RPMI8226 (cell line): ENCODE measurements around the gene CFHR1.
"Not testable (repeated sequence)": the region's sequence is repeated elsewhere in the genome, so short reads cannot be mapped to it uniquely, and the experiment has no call there.

ENCODE experiments used
- DNase-seq: peaks from one replicate; pipeline ENCODE4 v3.0.0-alpha.2; 2015

The CFHR1 gene

DNA sequence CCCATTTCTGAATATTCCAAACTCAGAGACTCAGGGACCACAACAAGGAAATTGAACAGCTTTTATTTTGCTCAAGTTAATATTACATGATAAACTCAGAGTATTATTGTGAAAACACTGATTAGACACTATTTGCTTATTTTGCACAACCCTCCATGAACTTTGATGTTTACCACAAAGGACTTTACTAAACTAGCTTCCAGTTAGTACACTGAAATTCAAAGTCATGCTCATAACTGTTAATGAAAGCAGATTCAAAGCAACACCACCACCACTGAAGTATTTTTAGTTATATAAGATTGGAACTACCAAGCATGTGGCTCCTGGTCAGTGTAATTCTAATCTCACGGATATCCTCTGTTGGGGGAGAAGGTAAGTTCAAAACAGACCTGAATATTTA lies at the start of gene CFHR1:
Gene CFHR1, plus strand, starts transcription at position 201 of the 400 bp plus-strand sequence. Its CDS starts 114 bp downstream, at position 315.
- not testable (repeated sequence) for DNase-seq

DNA sequence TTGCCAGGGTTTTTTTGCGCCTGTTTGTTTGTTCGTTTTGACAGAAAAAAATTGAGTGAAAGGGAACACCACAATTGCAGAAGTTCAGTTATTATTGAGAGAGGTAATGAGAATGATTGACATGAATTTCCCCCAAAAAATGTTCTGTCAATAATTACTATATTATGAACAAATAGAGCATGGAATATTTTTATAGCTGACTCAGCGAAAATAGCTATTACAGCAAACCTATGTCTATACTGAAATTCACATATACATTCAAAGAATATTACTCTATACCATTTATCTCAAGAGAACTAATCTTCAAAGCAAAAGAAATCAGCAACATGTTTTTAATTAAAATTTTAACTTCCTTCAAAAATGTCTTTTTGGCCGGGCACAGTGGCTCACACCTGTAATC lies 49.7 kb upstream of the CFHR1 start:
- not testable (repeated sequence) for DNase-seq

DNA sequence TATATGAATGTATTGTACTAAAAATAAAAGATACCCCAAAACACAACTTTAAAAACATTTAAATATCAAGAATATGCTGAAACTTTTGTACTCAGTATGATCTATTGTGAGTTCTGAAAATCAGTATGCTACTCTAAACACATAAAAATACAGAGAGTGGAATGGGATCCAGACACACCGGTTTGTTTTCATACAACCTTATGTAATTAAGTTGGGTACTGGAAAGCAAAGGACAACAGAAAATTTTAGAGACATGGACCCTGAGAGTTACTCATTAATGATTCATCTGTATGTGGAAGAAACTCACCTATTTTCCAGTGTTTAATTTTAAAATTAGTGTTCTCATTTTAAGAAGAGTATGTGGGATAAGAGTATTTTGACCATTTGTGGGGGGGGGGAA lies 45.8 kb upstream of the CFHR1 start:
- no peak for DNase-seq

DNA sequence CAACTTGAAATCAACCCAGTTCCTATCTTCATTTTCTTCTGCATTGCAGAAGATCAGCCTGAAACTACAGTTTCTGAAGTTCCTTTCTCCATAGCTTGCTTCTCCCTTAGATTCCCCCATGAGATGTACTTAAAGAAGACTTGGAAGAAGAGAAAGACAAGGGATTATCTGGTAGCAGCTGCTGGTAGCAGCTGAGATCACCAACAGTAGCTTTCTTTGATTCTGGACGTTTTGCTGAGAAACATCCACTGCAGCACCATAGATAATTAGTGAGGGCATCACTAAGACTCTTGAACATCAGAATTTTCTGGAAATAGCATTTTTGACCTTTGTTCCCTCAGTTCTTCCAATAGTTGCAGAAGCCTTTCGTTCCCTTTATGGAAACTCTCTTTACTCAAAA lies 45.4 kb upstream of the CFHR1 start:
- DNase-seq = no peak

DNA sequence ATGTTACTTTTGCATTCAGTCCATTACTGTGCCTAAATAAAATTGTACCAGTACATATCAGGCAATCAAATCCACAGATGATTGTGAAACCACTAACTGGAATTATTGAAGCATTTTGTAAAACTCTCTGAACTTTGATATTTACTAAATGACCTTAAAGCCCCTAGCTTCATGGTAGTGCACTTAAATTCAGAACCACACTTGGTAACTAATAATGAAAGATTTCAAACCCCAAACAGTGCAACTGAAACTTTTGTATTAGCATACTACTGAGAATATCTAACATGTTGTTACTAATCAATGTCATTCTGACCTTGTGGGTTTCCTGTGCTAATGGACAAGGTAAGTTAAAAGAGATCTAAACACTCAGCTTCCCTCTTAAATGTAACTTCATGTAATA lies 44.9 kb upstream of the CFHR1 start, which contains the start of gene CFHR3:
Gene CFHR3, plus strand, starts transcription at position 238 of the 400 bp plus-strand sequence. Its CDS starts 47 bp downstream, at position 285.
- no peak for DNase-seq

DNA sequence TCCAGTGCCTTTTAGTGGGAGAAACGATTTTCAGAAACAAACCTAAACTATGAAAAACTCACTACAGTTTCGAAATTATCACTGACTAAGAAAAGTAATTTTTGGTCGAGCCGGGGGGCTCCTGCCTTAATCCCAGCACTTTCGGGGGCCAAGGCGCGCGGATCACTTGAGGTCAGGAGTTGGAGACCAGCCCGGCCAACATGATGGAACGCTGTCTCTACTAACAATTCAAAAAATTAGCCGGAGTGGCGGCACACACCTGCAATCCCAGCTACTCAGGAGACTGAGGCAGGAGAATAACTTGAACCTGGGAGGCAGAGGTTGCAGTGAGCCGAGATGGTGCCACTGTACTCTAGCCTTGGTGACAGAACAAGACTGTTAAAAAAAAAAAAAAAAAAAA lies 41.9 kb upstream of the CFHR1 start:
- no peak for DNase-seq

DNA sequence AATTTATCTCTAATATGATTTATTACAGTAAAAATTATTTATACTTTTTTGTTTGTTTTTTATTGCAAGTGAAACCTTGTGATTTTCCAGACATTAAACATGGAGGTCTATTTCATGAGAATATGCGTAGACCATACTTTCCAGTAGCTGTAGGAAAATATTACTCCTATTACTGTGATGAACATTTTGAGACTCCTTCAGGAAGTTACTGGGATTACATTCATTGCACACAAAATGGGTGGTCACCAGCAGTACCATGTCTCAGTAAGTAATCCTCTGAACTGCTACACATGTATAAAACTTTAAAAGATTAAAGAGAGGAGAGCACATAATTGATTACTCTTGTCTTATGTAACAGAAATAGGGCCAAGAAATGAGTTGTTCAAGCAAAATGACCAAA lies 40.4 kb upstream of the CFHR1 start:
- no peak for DNase-seq

DNA sequence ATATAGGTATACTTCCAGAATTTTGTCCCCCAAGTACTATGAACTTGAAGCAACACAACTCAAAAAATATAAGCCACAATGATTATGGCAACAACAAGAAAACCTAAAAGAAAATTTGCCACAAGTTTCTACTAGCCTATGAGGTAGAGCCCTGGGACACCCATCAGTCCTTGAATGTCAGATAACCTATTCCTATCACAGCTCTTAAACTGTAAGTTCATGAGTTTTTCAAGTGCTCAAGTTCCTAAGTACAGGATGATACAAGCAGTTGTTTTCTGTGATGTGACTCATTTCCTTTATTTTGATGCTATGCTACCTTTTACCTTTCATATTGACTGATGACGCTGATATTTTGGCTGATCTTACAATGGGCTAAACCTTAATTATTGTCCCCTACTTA lies 28.3 kb upstream of the CFHR1 start:
- DNase-seq = not testable (repeated sequence)

DNA sequence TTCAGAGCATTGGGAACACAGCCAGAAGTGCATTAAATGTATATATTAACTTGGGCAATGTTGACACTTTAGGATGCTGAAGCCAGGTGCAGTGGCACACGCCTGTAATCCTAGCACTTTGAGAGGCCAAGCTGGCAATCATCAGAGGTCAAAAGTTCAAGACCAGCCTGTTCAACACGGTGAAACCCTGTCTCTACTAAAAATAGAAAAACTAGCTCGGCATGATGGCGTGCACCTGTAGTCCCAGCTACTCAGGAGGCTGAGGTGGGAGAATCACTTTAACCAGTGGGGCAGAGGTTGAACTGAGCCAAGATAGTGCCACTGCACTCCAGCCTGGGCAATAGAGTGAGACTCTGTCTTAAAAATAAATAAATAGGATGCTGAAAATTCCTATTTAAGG lies 25.4 kb upstream of the CFHR1 start:
- not testable (repeated sequence) for DNase-seq

DNA sequence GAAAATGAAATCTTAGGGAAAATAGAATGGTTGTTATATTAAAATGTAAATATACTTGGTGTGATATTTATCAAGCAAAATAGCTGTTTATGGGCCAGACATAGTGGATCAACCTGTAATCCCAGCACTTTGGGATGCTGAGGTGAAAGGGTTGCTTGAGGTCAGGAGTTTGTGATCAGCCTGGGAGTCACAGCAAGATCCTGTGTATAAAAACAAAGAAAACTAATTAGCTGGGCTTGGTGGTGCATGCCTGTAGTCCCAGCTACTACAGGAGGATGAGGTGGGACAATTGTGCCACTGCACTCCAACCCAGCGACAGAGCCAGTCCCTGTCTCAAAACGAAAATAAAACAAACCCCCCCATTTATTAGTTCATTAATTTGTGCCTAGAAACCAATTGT lies 21.6 kb upstream of the CFHR1 start:
- no peak for DNase-seq

DNA sequence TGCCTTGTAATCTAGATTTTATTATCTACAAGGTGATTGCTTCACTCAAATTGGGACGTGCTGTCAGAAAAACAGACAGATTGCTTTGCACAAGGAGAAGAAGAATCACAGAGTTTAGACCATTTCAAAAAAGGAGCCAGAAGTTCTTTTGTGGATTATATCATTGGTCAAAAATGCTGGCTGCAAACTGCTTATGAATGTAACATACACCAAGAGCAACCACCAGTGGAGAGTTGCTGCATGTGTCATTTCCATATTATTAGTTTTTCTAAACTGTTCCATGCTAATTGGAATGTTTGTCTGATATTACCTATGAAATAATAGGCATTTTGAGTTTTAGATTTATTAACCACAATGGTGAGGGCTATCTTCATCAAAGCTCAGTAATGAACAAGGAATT lies 17.6 kb upstream of the CFHR1 start:
- DNase-seq = not testable (repeated sequence)

DNA sequence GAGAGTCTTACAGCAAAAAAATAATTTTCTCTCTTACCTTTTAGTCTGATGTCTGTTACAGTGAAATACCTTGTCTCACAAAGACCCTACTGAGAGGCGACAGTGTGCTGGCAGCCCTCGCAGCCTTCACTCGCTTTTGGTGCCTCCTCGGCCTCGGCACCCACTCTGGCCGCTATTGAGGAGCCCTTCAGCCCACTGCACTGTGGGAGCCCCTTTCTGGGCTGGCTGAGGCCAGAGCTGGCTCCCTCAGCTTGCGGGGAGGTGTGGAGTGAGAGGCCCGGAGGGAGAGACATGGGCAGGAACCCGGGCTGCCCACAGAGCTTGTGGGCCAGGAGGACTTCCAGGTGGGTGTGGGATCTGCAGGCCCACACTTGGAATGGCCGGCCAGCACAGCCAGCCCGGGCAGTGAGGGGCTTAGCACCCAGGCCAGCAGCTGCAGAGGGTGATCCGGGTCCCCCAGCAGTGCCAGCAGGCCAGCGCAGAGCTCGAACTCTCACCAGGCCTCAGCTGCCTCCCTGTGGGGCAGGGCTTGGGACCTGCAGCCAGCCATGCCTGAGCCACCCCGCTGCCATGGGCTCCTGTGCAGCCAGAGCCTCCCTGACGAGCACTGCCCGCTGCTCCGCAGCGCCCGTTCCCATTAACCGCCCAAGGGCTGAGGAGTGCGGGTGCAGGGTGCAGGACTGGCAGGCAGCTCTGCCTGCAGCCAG lies 10.8 kb upstream of the CFHR1 start:
- DNase-seq = no peak

DNA sequence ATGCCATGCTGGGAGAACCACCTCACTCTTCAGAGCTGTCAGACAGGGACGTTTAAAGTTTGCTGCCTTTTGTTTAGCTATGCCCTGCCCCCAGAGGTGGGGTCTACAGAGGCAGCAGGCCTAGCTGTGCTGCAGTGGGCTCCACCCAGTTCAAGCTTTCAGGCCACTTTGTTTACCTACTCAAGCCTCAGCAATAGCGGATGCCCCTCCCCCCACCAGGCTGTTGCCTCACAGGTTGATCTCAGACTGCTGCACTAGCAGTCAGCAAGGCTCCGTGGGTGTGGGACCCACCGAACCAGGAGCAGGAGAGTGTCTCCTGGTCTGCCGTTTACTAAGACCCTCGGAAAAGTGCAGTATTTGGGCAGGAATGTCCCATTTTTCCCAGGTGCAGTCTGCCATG lies 2.1 kb upstream of the CFHR1 start:
- not testable (repeated sequence) for DNase-seq

DNA sequence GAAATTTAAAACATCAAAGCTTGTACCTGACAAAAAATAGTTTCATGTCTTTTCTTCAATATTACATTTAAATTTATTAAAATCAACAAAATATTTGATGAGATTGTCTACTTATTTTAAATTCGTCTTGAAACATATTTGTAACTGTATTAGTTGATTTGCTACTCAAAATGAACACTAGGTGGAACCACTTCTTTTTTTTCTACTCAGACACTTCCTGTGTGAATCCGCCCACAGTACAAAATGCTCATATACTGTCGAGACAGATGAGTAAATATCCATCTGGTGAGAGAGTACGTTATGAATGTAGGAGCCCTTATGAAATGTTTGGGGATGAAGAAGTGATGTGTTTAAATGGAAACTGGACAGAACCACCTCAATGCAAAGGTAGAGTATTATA lies 8.3 kb downstream of the CFHR1 start:
- not testable (repeated sequence) for DNase-seq

DNA sequence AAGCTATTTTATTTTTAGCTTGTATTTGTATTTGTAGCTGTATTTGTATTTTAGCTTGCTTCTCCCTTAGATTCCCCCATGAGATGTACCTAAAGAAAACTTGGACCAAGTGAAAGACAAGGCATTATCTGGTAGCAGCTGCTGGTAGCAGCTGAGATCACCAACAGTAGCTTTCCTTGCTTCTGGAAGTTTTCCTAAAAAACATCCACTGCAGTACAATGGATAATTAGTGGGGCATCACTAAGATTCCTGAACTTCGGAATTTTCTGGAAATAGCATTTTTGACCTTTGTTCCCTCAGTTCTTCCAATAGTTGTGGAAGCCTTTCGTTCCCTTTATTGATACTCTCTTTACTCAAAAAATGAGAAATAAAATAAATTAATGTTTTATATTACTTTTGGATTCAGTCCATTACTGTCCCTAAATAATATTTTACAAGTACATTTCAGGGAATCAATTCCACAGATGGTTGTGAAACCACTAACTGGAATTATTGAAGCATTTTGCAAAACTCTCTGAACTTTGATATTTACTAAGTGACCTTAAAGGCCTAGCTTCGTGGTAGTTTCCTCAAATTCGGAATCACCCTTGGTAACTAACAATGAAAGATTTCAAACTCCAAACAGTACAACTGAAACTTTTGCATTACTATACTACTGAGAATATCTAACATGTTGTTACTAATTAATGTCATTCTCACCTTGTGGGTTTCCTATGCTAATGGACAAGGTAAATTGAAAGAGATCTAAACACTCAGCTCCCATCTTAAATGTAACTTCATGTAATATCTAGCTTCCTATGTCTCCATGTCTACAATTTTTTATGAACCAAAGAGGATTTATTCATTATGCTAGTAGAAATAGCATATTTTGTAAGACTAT lies 30.3 kb downstream of the CFHR1 start:
- DNase-seq = not testable (repeated sequence)

DNA sequence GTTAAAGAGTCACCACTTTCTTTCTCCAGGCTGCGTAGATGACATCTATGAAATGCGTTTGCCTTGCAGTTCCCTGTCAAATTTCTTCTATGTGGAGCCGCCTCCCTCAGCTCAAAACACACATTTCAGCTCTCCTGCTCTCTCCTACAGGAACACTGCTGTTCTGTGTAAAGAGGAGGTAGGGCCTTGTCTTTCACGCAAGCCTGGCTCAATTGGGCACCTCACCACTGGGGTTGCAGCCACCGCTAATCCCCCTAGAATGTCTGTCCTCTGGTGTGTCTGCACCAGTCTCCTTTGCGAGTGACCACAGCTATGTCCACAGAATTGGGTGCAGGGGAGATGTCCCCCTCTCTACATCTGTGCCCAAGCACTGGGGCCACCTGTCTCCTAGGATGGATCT lies 36.5 kb downstream of the CFHR1 start:
- no peak for DNase-seq

DNA sequence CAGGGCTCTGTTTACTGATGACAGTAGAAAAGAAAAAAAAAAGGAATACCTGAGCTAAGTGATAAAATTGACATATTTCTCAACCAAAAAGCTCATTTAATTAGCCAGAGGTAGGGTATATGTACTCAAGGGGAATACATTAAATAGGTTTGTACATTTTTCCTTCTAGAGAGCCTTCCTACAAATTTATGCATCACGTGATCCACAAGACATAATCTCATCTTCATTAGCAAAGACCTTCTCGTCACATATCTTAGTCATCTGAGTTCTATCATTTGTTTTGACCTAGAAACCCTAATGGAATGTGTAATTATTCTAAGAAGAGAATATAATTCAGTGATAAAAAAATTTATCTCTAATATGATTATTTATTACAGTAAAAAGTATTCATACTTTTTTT lies 37.7 kb downstream of the CFHR1 start:
- no peak for DNase-seq

DNA sequence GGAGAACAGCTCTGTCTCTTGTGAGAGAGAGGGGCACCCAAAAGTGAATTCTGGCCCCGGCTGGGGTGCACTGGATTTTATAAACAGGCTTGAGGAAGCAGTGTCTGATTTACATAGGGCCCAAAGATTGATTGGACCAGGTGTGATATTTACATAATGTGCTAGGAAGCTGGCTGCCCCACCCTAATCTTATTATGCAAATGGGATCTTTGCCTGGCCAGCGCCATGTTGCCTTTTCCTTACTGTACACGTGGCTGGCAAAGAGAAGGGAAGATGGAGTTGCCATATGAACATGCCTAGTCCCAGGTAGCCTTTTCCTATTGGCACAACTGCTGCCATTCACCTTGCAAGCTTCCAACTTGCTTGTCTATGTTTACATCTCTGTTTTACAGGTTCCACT lies 39.3 kb downstream of the CFHR1 start:
- no peak for DNase-seq

DNA sequence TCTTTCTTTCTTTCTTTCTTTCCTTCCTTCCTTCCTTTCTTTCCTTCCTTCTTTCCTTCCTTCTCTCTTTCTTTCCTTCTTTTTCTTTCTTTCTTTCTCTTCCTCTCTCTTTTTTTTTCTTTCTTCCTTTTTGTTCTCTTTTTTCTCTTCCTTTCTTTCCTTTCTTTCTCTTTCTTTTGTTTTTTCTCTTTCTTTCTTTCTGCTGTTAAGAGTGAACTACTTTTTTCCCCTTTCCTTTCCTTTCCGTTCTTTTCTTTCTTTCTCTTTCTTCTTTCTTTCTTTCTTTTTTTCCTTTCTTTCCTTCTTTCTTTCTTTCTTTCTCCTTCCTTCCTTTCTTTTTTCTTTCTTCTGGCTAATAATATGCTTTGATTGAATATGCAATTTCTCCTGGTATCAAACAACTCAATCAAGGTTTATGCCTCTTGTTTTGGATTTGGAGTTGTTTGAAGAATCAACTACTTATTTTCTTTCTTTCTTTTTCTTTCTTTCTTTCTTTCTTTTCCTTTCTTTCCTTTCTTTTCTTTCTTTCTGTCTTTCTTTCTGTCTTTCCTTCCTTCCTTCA lies 40.9 kb downstream of the CFHR1 start:
- DNase-seq = no peak

DNA sequence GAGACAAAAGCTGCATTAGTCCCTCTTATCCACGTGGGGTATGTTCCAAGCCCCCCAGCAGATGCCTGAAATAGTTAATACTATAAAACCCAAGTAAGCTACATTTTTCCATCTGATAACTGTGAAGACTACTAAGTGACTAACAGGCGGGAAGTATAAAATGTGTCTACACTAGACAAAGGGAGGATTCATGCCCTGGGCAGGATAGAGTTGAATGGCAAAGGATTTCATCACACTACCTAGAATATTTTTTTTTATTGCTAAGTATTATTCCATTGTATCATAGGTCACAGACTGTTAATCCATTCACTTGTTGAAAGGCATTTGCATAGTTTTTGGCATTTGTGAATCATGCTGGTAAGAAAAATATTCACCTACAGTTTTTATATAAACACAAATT lies 41.9 kb downstream of the CFHR1 start:
- DNase-seq = no peak

DNA sequence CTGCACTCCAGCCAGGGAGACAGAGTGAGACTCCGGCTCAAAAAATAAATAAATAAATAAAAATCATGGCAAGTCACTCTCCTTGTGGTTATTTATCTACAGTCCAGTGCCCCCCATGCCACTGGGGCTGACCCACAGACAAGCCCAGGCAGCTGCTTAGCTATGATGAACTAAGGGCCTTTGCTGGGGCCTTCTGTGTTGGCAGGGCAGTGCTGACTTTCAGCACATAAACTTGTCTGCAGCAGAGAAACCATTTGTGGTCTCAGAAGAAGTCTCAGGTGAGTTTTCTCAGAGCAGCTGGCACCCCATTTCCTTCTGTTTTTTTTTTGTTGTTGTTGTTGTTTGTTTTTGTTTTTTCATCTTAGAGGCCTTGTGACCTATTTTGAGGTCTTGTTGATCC lies 47.4 kb downstream of the CFHR1 start:
- no peak for DNase-seq

DNA sequence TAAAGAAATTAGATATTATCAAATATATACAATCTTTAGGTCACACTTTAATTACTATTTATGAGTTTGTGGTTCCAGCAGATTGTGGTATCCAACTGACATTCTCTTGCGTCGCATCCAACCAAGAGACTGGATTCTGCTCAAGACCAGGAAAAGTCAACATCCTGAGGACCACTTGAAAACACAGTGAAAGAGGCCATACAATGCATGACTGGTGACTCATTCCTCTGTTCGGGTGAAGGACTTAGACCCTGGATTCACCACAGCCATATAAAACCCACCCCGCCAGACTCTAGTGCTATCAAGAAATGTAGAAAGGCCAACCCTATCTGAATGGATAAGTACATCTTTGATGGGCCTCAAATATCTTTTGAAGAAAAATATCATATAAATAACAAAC lies 53.9 kb downstream of the CFHR1 start:
- DNase-seq = no peak

DNA sequence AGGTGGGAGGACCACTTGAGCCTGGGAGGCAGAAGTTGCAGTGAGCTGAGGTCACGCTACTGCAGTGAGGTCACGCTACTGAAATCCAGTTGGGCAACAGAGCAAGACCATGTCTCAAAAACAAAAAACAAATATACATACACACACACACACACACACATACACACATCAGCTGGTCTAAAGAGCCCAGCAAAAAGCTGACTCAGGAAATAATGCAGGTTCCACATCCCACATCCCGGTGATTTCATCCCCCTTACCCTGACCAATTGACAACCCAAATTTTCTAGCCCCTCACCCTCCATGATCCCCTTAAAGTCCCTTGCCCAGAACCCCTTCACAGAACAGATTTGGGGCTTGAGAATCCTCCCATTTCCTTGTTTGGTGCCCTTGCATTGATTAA lies 56.4 kb downstream of the CFHR1 start:
- no peak for DNase-seq

DNA sequence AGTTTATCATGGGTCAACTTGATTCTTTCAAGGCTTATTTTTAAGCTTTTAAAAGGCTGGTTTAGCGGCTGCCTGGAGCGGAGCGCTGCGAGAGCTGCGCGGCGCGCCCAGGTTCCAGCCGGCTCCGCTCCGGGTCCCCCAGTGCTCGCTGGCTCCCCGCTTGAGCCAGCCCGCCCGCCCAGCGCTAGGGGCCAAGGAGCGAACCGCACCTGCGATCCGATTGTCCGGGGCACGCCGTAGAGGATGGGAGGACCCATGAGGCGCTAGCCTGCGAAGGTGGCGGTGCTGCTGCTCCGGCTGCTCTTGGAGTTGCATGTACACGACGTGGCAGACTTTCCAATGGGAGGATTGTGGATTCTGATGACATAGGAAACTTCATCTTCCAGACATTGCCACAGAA lies 58.4 kb downstream of the CFHR1 start:
- no peak for DNase-seq
